HG03097 (cell line): ENCODE measurements around the gene SCAP.
"Not testable (repeated sequence)": the region's sequence is repeated elsewhere in the genome, so short reads cannot be mapped to it uniquely, and the experiment has no call there.

Source experiments
- ATAC-seq: cut with Tn5 transposase; IDR thresholded peaks from one replicate; pipeline ENCODE4 v1.9.1; 2021; ENCODE audit not compliant: unreplicated experiment, low FRiP score

The SCAP gene

DNA sequence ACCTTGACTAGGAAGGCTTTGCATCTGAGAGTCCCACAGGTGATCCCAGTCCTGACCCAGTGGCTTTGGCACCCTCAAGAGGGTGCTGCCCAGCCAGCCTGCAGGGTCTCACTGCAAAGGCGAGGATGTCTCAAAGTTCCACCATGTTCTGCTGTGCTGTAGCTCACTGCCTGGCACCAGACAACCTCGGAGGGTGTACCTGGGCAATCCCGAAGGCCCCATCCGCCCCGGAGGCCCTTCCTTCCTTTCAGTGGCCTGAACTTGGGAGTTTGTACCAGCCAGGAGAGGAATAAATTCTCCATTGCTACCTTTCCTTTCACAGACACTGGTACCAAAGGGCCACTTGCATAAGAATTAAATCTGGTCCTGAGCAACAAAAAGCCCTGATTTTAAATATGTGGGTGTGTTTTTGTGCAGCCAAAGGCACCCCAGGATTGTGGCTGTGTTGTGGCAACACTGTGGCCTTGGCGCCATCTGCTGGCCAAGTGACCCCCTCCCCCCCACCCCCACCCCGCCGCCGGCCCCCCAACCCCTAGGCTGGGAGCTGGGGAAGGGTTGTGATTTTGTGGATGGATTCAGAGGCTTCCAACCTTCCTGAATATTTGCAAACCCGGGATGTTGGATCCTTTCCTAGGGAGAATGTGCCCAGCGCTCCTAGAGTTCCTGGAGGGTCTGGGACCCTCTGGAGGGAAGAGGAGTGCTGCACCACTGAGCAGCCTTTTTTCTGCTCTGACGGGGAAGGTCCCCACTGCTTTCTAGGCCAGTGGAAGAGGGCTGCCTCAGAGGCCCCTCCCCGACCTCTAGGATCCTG, 104.6 kb downstream of the SCAP start:
- no peak for ATAC-seq

- not testable (repeated sequence) for ATAC-seq
Measured at GRCh38 chr3:47370020-47370419, 105.7 kb downstream of the SCAP start.

DNA sequence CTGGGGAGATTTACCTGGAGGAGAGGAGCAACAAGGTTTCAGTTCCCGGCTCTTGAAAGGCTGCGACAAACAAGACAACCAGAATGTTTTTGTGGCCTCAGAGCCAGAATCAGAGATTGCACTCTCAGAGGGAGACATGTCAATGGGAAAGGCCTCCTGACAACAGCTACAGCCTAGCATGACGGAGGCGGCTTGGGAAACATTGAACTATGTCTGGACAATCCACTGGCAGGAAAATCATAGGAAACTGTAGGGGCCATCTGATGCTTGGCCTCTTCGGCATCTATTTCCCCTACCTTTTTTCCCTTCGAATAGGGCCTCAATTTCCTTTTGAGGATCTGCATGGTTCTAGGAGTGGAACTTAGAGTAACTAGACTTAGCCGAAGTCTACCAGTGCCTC, 108.1 kb downstream of the SCAP start:
- no peak for ATAC-seq

DNA sequence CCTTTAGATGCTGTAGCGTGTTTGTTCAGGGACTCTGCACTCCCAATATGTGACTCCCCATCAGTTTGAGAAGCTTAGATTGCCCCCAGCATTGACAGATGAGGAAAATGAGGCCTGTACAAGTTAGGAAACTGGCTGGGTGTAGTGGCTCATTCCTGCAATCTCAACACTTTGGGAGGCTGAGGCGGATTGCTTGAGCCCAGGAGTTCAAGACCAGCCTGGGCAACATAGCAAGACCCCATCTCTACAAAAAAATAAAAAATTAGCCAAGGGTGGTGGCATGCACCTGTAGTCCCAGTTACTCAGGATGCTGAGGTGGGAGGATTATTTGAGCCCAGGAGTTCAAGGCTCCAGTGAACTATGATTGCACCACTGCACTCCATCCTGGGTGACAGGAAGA, 108.9 kb downstream of the SCAP start:
- ATAC-seq = no peak

DNA sequence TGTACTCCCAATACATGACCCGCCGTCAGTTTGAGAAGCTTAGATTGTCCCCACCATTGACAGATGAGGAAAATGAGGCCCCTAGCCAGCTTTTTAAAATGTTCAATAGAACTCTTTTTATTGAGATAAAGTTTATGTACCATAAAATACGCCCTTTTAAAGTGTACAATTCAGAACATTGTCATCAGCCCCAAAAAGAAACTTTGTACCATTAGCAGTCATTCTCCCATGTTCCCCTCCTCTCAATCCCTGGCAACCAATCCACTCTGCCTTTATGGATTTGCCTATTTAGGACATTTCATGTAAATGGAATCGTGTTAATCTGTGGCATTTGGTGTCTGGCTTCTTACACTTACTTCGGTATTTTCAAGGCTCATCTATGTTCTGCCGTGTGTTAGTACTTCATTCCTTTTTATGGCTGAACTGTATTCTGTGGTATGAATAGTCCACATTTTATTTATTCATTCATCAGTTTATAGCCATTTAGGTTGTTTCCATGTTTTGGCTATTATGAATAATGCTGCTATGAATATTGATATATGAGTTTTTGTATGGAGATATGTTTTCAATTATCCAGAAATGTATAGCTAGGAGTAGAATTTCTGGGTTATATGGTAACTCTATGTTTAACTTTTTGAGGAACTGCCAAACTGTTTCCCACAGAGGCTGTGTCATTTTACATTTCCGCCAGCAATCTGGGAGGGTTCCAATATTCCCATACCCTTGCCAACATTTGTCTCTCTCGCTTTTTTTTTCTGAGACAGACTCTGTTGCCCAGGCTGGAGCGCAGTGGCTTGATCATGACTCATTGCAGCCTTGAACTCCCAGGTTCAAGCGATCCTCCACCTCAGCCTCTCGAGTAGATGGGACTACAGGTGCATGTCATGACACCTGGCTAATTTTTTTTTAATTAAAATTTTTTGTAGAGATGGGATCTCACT, 110.3 kb downstream of the SCAP start:
- no peak for ATAC-seq
